Activated CD4-positive, CD25-positive, alpha-beta regulatory T cell treated with anti-CD3 and anti-CD28 coated beads, Interleukin-2, amount 50 U/mL, for 72 hours (primary cell): ENCODE measurements around the gene RABGAP1L.
"Not testable (repeated sequence)": the region's sequence is repeated elsewhere in the genome, so short reads cannot be mapped to it uniquely, and the experiment has no call there.

ENCODE experiments used
- DNase-seq: peaks from one replicate; pipeline ENCODE4 v3.0.0; 2021

The RABGAP1L gene

DNA sequence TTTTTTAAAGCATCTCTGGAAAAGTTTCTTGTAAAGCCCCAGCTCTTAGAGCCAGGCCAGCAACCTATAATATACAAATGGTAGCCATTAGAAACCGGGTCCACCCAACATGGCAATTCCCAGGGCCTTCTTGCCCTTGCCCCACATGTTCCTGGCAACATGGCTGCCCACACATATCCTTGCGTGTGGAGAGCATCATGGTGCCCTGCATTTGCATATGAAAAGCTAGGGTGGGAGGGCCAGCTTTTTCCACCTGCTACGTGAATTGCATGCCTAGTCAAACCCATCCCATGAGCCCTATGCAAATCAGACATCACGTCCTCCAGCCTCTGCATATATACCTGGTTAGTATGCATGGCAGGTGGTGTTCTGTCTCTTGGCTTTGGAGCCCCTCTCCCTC lies 88.2 kb downstream of the RABGAP1L start:
- no peak for DNase-seq

DNA sequence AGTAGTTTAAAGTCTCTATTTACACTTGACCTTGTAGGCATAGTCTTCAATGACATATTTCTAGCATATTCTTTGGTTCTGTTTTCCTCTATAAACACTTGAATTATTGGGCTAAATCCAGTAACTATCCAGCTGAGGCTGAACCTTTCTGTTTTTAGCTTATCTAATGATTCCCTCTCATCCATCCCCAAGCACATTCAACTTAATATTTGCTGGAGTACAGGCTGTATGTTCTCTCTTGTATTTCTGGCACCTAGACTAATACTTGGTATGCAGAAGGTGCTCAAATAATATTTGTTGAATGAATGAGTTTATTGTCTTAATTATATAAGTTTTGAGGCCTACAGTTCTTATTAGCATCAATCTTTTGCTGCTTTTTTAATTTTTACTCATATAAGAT lies 88.7 kb downstream of the RABGAP1L start:
- no peak for DNase-seq

DNA sequence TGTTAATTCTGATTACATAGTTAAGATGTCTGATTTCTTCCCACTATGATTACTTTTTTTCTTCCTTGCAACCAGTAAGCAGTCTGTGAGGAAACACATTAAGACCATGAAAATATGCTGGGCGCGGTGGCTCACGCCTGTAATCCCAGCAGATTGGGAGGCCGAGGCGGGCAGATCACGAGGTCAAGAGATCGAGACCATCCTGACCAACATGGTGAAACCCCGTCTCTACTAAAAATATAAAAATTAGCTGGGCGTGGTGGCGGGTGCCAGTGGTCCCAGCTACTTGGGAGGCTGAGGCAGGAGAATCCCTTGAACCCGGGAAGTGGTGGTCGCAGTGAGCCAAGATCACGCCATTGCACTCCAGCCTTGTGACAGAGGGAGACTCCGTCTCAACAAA lies 97.1 kb downstream of the RABGAP1L start:
- DNase-seq = not testable (repeated sequence)

DNA sequence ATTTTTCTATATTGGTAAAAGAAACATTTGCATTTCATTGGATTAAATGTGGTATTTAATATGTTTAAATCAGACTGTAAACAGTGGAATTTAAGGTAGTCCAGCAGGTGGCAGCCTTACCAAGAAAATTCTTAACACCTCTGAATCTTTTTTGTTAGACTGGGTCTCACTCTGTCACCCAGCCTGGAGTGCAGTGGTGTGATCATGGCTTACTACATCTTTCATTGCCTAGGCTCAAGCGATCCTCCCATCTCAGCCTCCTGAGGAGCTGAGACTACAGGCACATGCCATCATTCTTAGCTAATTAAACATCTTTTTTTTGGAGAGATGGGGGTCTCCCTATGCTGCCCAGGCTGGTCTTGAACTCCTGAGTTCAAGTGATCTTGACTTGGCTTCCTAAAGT lies 98.8 kb downstream of the RABGAP1L start:
- DNase-seq = no peak

DNA sequence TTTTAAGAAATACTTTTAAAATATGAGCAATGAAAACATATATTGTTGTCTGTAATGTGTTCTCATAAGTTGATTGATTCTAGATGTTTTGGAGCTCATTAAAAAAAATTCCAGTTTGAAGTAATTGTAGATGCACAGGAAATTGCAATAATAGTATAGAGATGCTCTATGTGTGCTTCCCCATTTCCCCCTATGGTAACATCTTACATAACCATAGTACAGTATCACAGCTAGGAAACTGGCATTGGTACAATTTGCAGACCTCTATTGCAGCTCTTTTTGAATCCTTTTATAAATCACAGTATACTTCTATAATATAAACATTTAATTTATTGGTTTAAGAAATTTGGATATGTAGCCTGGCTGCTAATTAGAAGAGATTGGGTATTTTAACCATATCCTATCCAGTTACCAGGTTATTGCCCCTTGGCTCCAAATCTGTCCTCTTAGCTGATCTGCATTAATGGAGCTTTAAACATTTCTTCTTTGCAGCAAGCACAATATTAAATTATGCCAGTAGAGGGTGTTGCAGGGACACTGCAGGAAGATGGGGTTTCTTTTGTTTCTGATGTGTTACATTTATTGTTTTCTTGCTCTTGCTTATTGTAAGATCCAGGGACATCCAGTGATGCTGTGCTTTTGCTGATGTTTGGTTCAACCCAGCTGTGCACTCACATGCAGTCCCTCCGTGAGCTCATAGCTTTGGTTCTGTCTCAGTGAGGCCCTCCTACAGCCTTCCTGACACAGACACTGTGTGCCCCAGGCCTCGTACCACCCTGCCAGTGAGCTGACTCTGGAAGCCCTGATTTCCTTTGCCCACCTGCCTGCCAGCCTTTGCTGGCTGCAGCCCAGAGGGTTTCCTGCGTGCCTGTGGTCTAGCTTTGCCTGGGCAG lies 103.3 kb downstream of the RABGAP1L start:
- DNase-seq = no peak

DNA sequence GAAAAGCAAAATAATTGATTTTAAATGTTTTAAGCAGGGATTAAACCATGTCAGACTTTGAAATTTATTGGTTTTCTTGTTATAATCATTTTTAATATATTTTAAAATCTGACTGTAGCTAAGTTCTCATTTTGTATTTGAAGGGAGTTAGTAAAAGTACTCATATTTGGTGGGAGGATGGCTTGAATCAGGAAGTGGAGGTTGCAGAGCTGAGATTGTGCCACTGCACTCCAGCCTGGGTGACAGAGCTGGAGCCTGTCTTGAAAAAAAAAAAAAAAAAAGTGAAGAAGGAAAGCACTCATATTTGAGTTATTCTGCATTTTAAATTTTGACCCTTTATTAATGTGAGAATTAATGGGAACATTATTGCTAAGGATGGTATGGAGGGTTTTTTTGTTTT lies 106.0 kb downstream of the RABGAP1L start:
- no peak for DNase-seq

DNA sequence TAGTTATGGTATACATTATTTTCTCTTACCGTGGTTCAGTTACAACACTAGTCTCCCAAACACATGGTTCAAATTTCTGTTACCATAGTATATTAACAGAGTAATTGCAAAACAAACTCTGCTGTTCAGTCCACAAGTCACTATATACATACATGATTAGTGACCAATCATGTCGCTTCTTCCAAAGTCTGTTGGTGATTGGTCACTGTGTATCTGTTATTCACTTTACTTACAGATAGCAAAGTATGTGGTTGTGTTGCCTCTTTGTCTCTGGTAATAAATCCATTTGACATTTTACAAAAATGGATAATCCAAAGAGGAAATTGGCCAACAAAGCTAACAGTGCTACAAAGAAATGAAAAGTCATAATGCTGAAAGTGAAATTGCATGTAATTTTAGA lies 107.2 kb downstream of the RABGAP1L start:
- no peak for DNase-seq

DNA sequence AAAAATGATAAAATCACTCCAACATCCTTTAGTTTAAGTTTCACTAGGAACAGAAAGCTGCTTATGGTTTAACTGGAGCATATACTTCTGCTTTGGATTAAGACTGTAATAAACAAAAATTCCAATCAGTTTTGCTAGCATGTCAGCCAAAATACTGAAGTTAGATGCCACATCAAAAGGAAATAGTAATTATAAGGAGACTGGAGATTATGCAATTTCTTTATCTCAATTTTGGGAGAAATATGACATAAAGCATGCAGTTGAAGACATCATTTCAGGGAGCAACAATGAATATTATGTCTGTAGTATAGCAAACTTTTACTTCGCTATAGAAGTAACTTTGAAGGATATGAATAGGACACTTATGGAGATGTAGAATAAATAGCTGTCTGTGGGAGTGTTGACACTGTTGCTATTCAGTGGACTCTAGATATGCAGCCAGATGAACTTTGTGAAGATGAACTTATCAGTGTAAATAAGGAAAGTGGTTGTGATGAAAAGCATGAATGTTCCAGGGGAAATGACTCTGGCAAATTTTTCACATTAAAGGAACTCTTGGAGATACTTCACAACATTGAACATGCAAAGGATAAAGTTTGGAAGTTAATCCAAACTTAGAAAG lies 107.8 kb downstream of the RABGAP1L start:
- no peak for DNase-seq

DNA sequence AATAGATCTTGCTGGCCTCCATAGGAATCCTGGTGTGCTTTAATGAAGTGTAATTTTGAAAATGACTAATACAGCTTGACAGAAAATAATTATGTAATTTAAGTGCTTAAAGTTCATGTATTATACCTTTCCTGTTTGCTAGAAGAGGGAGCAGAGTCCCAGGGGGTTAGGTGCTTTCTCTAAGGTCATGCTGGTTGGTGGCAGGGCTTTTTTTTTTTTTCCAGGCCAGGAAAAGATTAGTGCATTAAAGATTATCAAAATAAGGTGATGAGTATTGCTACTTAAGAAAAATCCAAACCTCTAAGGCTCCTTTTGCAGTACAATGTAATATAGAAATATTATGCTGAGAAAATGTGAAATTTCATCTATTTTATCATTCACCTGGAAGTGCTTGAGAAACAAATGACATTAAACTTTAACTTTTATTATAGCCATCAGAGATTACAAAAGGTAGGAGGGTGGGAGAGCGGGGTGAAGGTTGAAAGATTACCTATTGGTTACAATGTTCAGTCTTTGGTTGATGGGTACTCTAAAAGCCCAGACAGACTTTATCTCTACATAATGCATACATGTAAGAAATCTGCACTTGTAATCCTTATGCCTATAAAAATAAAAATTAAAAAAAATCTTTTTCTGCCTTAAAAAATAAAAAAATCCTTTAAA lies 110.8 kb downstream of the RABGAP1L start:
- DNase-seq = no peak

DNA sequence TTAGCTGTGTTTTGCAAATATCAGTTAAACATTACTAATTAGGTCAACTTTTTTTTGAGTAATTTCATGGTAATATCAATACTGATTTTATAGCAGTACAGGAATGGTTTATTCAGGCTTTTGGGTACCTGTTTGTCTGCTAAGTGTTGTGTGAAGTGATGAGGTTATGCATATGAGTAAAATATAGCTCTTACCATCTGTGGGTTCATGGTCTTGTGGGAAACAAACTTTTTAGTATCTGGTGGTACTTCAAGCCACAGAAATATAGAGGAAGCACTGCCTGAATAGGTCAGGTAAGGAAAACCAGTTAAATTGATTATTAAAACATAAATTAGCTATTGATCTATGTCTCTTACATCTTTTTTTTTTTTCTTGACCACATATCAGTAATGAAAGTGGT lies 113.9 kb downstream of the RABGAP1L start:
- DNase-seq = no peak

DNA sequence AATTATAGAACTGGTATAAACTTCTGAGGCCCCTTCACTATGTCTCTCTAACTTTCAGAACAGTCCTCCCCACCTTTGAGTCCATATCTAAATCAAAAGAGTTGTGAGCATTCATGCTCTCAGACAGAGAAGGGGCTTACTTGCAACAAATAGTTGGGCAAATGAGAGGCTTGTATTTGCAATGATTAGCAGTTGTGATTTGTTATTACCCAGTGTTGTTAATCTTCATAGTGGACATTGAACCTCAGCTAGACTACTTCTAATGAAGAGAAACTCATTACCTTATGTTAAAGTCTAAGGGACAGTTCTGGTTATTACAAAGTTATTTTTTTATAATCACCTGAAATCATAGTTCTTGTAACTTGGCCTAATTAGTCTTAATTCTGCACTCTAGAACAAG lies 114.5 kb downstream of the RABGAP1L start:
- no peak for DNase-seq

DNA sequence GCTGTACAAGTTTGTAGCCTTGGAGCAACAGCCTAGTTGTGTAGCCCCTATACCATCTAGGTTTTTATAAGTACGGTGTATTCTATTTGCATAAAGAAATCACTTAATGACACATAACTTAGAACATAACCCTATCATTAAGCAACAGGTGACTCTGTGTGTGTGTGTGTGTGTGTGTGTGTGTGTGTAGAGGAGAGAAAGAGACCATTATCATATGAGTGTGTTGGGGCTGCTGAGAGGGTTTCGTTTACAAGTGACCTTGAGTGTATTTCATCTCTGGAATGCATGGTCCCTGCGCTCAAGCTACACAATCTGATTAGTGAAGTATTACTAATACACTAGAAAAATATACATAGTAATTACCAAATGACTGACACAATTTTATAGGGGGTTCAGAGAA lies 115.1 kb downstream of the RABGAP1L start:
- no peak for DNase-seq

DNA sequence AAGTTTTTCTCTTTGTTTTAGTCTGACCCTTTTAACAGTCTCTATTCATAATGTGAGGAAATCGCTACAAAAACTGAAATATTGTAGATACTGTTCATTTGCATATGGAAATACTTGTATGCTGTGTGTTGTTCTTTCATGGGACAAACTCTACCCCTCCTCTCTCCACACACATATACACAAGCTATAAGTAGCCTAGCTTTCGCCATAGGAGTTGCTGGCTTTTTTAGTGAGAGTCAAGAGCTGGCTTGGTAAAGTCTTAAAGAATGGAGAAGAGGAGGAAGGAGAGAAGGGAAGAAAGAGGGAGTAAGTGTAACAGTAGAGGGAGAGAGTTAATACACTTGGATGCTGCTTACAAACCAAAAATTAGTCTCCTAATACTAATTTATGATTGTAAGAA lies 115.6 kb downstream of the RABGAP1L start:
- DNase-seq = no peak

DNA sequence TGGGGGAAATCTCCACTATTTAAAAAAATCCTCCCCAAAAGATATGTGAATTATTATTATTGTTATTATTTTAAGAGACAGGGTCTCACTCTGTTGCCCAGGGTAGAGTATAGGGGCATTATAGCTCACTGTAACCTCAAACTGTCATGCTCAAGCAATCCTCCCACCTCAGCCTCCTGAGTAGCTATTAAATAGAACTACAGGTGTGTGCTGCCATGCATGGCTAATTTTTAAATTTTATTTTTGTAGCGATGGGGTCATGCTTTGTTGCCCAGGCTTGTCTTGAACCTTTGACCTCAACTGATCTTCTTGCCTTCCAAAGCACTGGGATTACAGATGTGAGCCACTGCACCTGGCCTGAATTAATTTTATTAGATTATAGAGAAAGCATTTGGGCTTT lies 116.8 kb downstream of the RABGAP1L start:
- DNase-seq = no peak

DNA sequence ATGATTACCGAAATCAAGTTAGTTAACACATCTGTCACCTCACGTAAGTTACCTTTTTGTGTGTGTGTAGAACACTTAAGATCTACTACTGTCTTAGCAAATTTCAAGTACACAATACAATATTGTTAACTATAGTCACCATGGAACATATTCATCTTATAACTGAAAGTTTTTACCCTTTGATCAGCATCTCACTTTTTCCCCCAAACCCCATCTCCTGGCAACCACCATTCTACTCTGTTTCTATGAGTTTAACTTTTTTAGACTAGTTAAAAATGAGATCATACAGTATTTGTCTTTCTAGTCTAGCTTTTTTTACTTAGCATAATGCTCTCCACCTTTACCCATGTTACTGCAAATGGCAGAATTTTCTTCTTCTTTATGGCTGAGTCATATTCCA lies 124.7 kb downstream of the RABGAP1L start:
- no peak for DNase-seq

DNA sequence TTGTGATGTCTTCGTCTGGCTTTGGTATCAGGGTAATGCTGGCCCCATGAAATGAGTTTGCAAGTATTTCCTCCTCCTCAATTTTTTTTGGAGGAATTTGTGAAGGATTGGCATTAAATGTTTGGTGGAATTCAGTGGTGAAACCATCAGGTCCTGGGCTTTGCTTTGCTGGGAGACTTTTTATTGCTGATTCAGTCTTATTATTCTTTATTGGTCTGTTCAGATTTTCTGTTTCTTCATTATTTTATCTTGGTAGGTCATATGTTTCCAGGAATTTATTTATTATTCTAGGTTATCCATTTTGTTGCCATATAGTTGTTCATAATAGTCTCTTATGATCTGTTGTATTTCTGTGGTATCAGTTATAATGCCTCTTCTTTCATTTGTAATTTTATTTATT lies 126.7 kb downstream of the RABGAP1L start:
- DNase-seq = no peak

DNA sequence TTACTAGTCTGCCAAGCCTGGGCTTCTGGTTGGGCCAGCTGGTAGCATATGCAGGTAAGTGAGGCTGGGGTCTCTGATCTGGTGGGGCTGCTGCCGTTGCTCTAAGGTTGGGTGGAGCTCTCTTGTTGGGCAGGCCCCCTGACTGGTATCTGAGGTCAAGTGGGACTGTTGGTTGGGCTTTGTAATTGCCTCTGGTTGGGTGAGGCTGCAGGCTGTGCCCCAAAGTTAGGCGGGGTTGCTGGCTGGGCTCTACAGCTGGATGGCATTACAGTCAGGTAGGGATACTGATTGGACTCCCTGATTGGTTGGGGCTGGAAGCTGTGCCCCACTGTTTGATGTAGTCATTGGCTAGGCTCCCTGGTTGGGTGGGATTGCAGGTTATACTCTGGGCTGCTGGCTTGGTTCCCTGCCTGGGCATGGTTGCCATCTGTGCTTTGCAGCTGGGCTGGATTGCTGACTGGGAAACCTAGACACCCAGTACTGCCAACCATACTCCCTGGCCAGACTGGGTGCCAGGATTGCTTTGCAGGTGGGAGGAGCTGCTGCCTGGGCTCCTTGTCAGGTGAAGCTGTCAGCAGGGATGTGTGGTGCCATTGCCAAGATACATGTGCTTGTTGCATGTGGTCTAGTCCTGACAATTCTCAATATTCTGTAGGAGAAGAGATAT lies 130.5 kb downstream of the RABGAP1L start:
- no peak for DNase-seq

DNA sequence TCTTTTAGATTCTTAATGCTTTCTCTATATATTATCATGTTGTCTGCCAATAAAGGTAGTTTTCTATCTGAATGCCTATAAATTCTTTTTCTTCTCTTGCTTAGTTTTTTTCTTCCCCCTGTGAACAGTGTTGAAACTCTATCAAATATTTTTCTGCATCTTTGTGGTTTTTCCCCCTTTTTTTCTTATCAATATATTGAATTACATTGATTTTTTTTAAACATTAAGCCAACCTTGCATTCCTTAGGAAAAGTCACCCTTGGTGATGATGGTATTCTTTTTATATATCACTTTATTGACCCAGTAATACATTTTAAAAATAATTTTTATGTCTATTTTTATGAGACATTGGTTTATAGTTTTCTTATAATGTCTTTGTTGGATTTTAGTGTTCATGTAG lies 131.7 kb downstream of the RABGAP1L start:
- no peak for DNase-seq

DNA sequence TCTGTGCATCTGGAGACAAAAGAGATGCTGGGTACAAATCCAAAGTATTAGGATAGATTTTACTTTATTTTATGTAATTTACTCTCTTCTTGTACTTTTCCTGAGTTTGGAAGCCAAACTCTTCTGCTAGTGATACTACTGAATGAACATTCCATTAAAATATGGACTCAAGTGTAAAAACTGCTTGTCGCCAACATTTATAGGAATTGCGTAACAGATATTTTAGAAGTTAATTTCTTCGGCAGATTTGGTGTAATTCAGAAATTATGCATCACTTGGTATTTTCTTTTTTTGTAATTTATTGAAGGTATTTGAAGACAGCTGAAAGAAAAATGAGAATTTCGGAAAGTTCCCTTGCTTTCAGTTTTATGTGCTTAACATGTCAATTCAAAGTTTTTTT lies 137.0 kb downstream of the RABGAP1L start:
- DNase-seq = no peak

DNA sequence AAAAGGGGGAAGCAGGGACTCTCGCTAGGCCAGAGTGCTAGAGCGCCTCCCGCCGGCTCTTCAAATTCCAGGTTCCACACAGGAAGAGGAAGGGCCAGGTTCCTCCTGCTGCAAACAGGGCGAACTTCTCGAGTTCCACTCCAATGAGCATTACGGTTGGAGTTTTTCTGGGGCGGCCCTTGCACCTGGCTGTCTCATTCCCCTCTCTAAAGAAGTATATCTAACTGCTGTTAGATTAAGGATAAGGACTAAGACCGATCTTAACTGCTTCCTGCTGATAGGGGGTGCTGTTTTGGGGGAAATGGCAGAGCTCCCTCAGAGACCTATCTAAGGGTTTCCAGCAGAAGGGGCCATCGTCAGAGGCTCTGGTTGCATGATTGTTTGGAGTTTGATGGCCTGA lies 138.0 kb downstream of the RABGAP1L start:
- DNase-seq = no peak

DNA sequence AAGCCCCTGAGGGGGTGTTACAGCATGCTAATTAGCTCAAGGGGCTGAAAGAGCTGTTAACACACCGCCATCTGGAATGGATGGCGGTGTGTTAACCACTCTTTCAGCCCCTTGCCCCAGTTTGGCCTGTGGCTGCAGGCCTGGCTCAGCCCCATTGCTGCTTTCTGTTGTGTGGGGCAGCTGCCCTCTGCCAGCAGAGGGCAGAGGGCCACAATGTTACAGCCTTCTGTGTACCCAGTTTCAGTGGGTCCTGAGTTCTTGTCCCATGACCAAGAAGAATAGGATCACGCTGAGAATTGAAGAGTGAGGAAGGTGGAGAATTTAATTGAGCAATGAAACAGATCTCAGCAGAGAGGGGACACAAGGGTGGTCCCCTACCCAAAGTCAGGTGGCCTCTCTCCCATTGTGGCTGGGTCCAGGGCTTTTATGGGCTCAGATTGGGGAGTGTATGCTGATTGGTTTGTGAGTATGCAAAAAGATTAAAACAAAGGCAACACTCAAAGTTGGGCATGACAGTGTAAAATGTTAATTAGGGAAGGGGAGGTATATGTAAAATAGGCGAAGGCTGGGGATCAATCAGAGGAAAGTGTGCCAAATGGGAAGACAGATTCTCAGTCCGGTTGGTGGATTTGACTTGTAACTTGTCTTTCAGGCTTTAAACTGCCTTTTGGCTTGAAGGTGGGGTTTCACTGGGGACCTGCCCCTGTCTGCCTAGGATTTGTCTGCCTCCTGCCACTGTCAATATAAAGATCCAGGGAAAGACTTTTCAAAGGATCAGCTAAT lies 142.2 kb downstream of the RABGAP1L start:
- DNase-seq = no peak

DNA sequence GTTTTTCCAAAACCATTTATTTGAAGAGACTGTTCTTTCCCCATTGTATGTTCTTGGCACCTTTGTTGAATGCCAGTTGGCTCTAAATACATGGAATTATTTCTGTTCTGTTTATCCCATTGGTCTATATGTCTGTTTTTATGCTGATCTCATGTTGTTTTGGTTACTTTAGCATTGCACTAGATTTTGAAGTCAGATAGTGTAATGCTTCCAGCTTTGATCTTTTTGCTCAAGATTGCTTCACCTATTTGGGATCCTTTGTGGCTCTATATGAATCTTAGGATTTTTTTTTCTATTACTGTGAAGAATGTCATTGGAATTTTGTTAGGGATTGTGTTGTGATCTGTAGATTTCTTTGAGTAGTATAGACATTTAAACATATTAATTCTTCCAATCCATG lies 149.3 kb downstream of the RABGAP1L start:
- DNase-seq = no peak

DNA sequence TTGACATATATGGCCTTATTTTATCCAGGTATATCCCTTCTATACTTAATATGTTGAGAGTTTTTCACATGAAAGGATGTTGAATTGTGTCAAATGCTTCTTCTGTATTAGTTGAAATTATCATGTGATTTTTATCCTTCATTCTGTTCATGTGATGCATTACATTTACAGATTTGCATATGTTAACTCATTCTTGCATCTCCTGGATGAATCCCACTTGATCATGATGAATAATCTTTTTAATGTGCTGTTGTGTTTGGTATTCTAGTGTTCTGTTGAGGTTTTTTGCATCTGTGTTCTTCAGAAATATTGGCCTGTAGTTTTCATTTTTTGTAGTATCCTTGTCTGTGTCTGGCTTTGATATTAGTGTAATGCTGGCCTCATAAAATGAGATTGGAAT lies 150.2 kb downstream of the RABGAP1L start:
- DNase-seq = no peak
